Natural killer cell (primary cell): ENCODE measurements around the gene BRPF3. TPM values are rescaled to one million over a fixed set of nuclear protein-coding genes. Genes with fewer than 3 reads are reported as not detected.

Experiments used
- ATAC-seq, 3 donors: fragments of 150-1000 bp in 2 of 3; fragments of 200-7000 bp in 1 of 3; cut with Tn5 transposase; 1 replicate in 1 of 3; 2 replicates in 2 of 3; pipeline ENCODE4 v1.10.0; 2021; ENCODE audit warnings: mild to moderate bottlenecking in 2 of 3, moderate library complexity in 2 of 3
- DNase-seq, 2 donors: peaks; one replicate each; pipeline versions ENCODE4 v3.0.0 to v3.0.0-alpha.2; 2013 to 2021; ENCODE audit warnings: mixed read lengths in 1 of 2
- H3K27ac ChIP-seq: one replicate; pipeline ENCODE4 v1.5.1; 2013; ENCODE audit warnings: mild to moderate bottlenecking, low read length
- H3K27me3 ChIP-seq: one replicate; pipeline ENCODE4 v1.6.1; 2013; ENCODE audit warnings: low read length; ENCODE audit not compliant: control insufficient read depth, insufficient read depth
- H3K36me3 ChIP-seq: one replicate; pipeline ENCODE4 v1.6.1; 2013; ENCODE audit warnings: low read length; ENCODE audit not compliant: control insufficient read depth, insufficient read depth
- H3K4me1 ChIP-seq: one replicate; pipeline ENCODE4 v1.6.1; 2013; ENCODE audit warnings: low read length; ENCODE audit not compliant: control insufficient read depth, insufficient read depth
- H3K4me3 ChIP-seq: one replicate; pipeline ENCODE4 v1.5.1; 2013; ENCODE audit warnings: low read length
- H3K9me3 ChIP-seq: one replicate; pipeline ENCODE4 v1.6.1; 2013; ENCODE audit warnings: low read length; ENCODE audit not compliant: control insufficient read depth, insufficient read depth
- H3K27ac Mint-ChIP-seq, 2 donors: one replicate each; pipeline ENCODE4 v1.8.0; 2022; ENCODE audit warnings: mild to moderate bottlenecking in 2 of 2, mixed read lengths in 2 of 2, moderate library complexity in 1 of 2
- H3K27me3 Mint-ChIP-seq, 2 donors: one replicate each; pipeline ENCODE4 v1.8.0; 2022; ENCODE audit warnings: low read depth in 2 of 2, mixed read lengths in 2 of 2
- H3K36me3 Mint-ChIP-seq: one replicate; pipeline ENCODE4 v1.8.0; 2022; ENCODE audit warnings: mixed read lengths
- H3K4me1 Mint-ChIP-seq, 2 donors: one replicate each; pipeline ENCODE4 v1.8.0; 2022; ENCODE audit warnings: mixed read lengths in 2 of 2
- H3K4me3 Mint-ChIP-seq: one replicate; pipeline ENCODE4 v1.8.0; 2022; ENCODE audit warnings: mild to moderate bottlenecking, moderate library complexity, mixed read lengths
- H3K9me3 Mint-ChIP-seq, 2 donors: one replicate each; pipeline ENCODE4 v1.8.0; 2022; ENCODE audit warnings: mixed read lengths in 2 of 2
- CTCF ChIP-seq: fragments of 200-600 bp; IDR thresholded peaks from one replicate; pipeline ENCODE4 v1.8.0; 2022; ENCODE audit warnings: antibody characterized with exemption
- WGBS: methylation state at CpG from one replicate; pipeline ENCODE4 v1.1.7; 2013; ENCODE audit warnings: missing lambda C conversion rate; ENCODE audit not compliant: insufficient coverage; 5-methylcytosine and 5-hydroxymethylcytosine counted together
- intact Hi-C: fragments of 100-400 bp; cut with micrococcal nuclease; formaldehyde crosslinking; loops from one replicate; pipeline ENCODE4 v1.14.2; 2022
- total RNA-seq, 4 donors: library from RNA; stranded (reverse); fragments of 120-200 nt in 1 of 4; gene quantifications; one replicate each; pipeline versions ENCODE4 v1.2.3 to v1.2.4, GENCODE V29; 2013 to 2022

Gene BRPF3
- total RNA-seq, 3 donors from 2014 or later (not counting 1 experiment from before 2014, with no cell fraction given), result 46.0 to 58.5 (median 57.4) TPM

- H3K4me3 Mint-ChIP-seq, result no peak overlapping the region
- ATAC-seq (no peak), DNase-seq (no peak)
- H3K27me3 Mint-ChIP-seq, result peaks cover 16 to 29% of the 10 kb centered on the region in 2 donors
- H3K27me3 ChIP-seq, result no peaks in the 10 kb centered on the region
- H3K9me3 ChIP-seq, result no peaks in the 10 kb centered on the region
- intact Hi-C loops, result no loop called here
- no peak overlapping the region for H3K4me3 ChIP-seq
- no peak for TF ChIP-seq CTCF
- no peak overlapping the region for H3K27ac Mint-ChIP-seq
- no peak overlapping the region for H3K27ac ChIP-seq
- no peaks in the 10 kb centered on the region for H3K4me1 ChIP-seq
- H3K36me3 Mint-ChIP-seq, result no peaks in the 10 kb centered on the region
- H3K4me1 Mint-ChIP-seq, result no peaks in the 10 kb centered on the region
- no peaks in the 10 kb centered on the region for H3K36me3 ChIP-seq
- WGBS, result 91% methylated on average over 15 of the region's 15 CpGs
- H3K9me3 Mint-ChIP-seq, result no peaks in the 10 kb centered on the region
These were observed 77.4 kb downstream of the BRPF3 start for GRCh38 chr6:36273802-36274514.

- DNase-seq (no peak), ATAC-seq (no peak)
- Histone ChIP-seq H3K36me3 (no peaks in the 10 kb centered on the region), H3K4me3 (no peak overlapping the region), H3K27ac (no peak overlapping the region), H3K27me3 (no peaks in the 10 kb centered on the region), H3K9me3 (no peaks in the 10 kb centered on the region), H3K4me1 (no peaks in the 10 kb centered on the region)
- Mint-ChIP-seq H3K9me3 (no peaks in the 10 kb centered on the region), H3K27ac (no peak overlapping the region), H3K36me3 (no peaks in the 10 kb centered on the region), H3K4me3 (no peak overlapping the region), H3K27me3 (peaks cover 16 to 35% of the 10 kb centered on the region in 2 donors), H3K4me1 (no peaks in the 10 kb centered on the region)
- 86% methylated on average over 13 of the region's 13 CpGs for WGBS
- TF ChIP-seq CTCF, result no peak
- intact Hi-C loops, result no loop called here
These were observed 80.3 kb downstream of the BRPF3 start for GRCh38 chr6:36276581-36277536.

- Mint-ChIP-seq H3K36me3 (no peaks in the 10 kb centered on the region), H3K27ac (no peak overlapping the region), H3K9me3 (no peaks in the 10 kb centered on the region), H3K4me1 (no peaks in the 10 kb centered on the region), H3K27me3 (peaks cover 18 to 44% of the 10 kb centered on the region in 2 donors), H3K4me3 (no peak overlapping the region)
- intact Hi-C loops, result no loop called here
- H3K27ac ChIP-seq, result no peak overlapping the region
- WGBS, result 88% methylated on average over 2 of the region's 2 CpGs
- DNase-seq (no peak), ATAC-seq (no peak)
- no peak overlapping the region for H3K4me3 ChIP-seq
- no peaks in the 10 kb centered on the region for H3K4me1 ChIP-seq
- no peaks in the 10 kb centered on the region for H3K27me3 ChIP-seq
- H3K9me3 ChIP-seq, result no peaks in the 10 kb centered on the region
- no peak for TF ChIP-seq CTCF
- no peaks in the 10 kb centered on the region for H3K36me3 ChIP-seq
These were observed 81.5 kb downstream of the BRPF3 start for GRCh38 chr6:36277946-36278470.
